CD14-positive monocyte (primary cell): ENCODE results near the gene SLC24A3. TPM values are rescaled to one million over a fixed set of nuclear protein-coding genes. Genes with fewer than 3 reads are reported as not detected.

Source experiments
- DNase-seq, 3 donors: peaks; one replicate each; pipeline ENCODE4 v3.0.0-alpha.2; 2011 to 2022
- H2AFZ ChIP-seq: 2 replicates; pipeline ENCODE4 v1.6.0; 2012; ENCODE audit warnings: mild to moderate bottlenecking, low read depth, low read length, inconsistent platforms; ENCODE audit not compliant: insufficient read depth, poor library complexity, severe bottlenecking
- H3K27ac ChIP-seq, 2 donors: 1 replicate in 1 of 2; 2 replicates in 1 of 2; pipeline ENCODE4 v1.5.1; 2012 to 2013; ENCODE audit warnings: low read length in 2 of 2, control low read depth in 1 of 2, inconsistent platforms in 1 of 2, low read depth in 1 of 2, mild to moderate bottlenecking in 1 of 2
- H3K27me3 ChIP-seq, 2 donors: one replicate each; pipeline versions ENCODE4 v1.6.0 to v1.6.1; 2011 to 2013; ENCODE audit warnings: low read length in 2 of 2; ENCODE audit not compliant: control insufficient read depth in 2 of 2, insufficient read depth in 2 of 2
- H3K36me3 ChIP-seq, 2 donors: replicated peaks in 1 of 2; 1 replicate in 1 of 2; 2 replicates in 1 of 2; pipeline versions ENCODE4 v1.5.1 to v1.6.1; 2012 to 2013; ENCODE audit warnings: low read length in 2 of 2, control low read depth in 1 of 2, inconsistent platforms in 1 of 2, mild to moderate bottlenecking in 1 of 2; ENCODE audit not compliant: insufficient read depth in 2 of 2, control insufficient read depth in 1 of 2
- H3K4me1 ChIP-seq, 2 donors: 1 replicate in 1 of 2; 2 replicates in 1 of 2; pipeline versions ENCODE4 v1.5.1 to v1.6.1; 2012 to 2013; ENCODE audit warnings: low read length in 2 of 2, control low read depth in 1 of 2, inconsistent platforms in 1 of 2, mild to moderate bottlenecking in 1 of 2, moderate library complexity in 1 of 2; ENCODE audit not compliant: insufficient read depth in 2 of 2, control insufficient read depth in 1 of 2
- H3K4me2 ChIP-seq: replicated peaks from 2 replicates; pipeline ENCODE3; 2012; ENCODE audit warnings: low read length, moderate library complexity, mild to moderate bottlenecking; ENCODE audit not compliant: poor library complexity, severe bottlenecking; ENCODE audit errors: extremely low read depth
- H3K4me3 ChIP-seq, 3 experiments: fragments of 200-600 bp in 1 of 3; sonication (generic) in 1 of 3; replicated peaks in 1 of 3; 1 replicate in 2 of 3; 2 replicates in 1 of 3; pipeline ENCODE4 v1.5.1; 2011 to 2013; ENCODE audit warnings: low read length in 3 of 3, mild to moderate bottlenecking in 3 of 3, control low read depth in 2 of 3, low read depth in 2 of 3, inconsistent platforms in 1 of 3, moderate library complexity in 1 of 3
- H3K79me2 ChIP-seq: 2 replicates; pipeline ENCODE4 v1.6.0; 2012; ENCODE audit warnings: mild to moderate bottlenecking, control low read depth, inconsistent platforms, low read length, moderate library complexity; ENCODE audit not compliant: insufficient read depth
- H3K9ac ChIP-seq: 2 replicates; pipeline ENCODE4 v1.6.0; 2017; ENCODE audit warnings: low read length, mild to moderate bottlenecking; ENCODE audit not compliant: insufficient read depth, poor library complexity, severe bottlenecking
- H3K9me3 ChIP-seq, 2 donors: replicated peaks in 1 of 2; 1 replicate in 1 of 2; 2 replicates in 1 of 2; pipeline versions ENCODE4 v1.5.1 to v1.6.1; 2012 to 2013; ENCODE audit warnings: low read length in 2 of 2, control low read depth in 1 of 2; ENCODE audit not compliant: control insufficient read depth in 1 of 2, insufficient read depth in 1 of 2
- H4K20me1 ChIP-seq: 2 replicates; pipeline ENCODE4 v1.6.0; 2012; ENCODE audit warnings: mild to moderate bottlenecking, low read length, control low read depth, moderate library complexity; ENCODE audit not compliant: insufficient read depth
- H3K27ac Mint-ChIP-seq, 7 donors: one replicate each; pipeline ENCODE4 v1.8.0; 2020; ENCODE audit warnings: mild to moderate bottlenecking in 7 of 7, mixed read lengths in 7 of 7, moderate library complexity in 6 of 7, inconsistent platforms in 2 of 7
- H3K27me3 Mint-ChIP-seq, 3 donors: one replicate each; pipeline ENCODE4 v1.8.0; 2021 to 2022; ENCODE audit warnings: low read depth in 3 of 3, mild to moderate bottlenecking in 3 of 3, mixed read lengths in 3 of 3, moderate library complexity in 3 of 3, inconsistent platforms in 1 of 3
- H3K36me3 Mint-ChIP-seq, 2 donors: one replicate each; pipeline ENCODE4 v1.8.0; 2020; ENCODE audit warnings: mixed read lengths in 2 of 2, inconsistent platforms in 1 of 2, mild to moderate bottlenecking in 1 of 2
- H3K4me1 Mint-ChIP-seq: one replicate; pipeline ENCODE4 v1.8.0; 2020; ENCODE audit warnings: mild to moderate bottlenecking, mixed read lengths
- H3K4me3 Mint-ChIP-seq, 2 donors: one replicate each; pipeline ENCODE4 v1.8.0; 2020; ENCODE audit warnings: mild to moderate bottlenecking in 2 of 2, mixed read lengths in 2 of 2, moderate library complexity in 1 of 2
- H3K9me3 Mint-ChIP-seq, 7 donors: one replicate each; pipeline ENCODE4 v1.8.0; 2020 to 2022; ENCODE audit warnings: mixed read lengths in 7 of 7, mild to moderate bottlenecking in 6 of 7, moderate library complexity in 6 of 7, inconsistent platforms in 2 of 7
- WGBS: methylation state at CpG from one replicate; pipeline ENCODE4 v1.1.5; 2013; ENCODE audit warnings: missing lambda C conversion rate; ENCODE audit not compliant: insufficient coverage; 5-methylcytosine and 5-hydroxymethylcytosine counted together
- intact Hi-C, 2 donors: fragments of 100-400 bp; cut with micrococcal nuclease; formaldehyde crosslinking; loops; one replicate each; pipeline versions ENCODE4 v1.15.0 to v1.15.1; 2023
- polyA plus RNA-seq, 3 donors: library from polyadenylated mRNA; depleted of rRNA in 1 of 3; unstranded in 2 of 3; stranded (reverse) in 1 of 3; fragments of 300-500 nt in 2 of 3; fragments of >200 nt in 1 of 3; fragmentation: Illumina TruSeq in 2 of 3; gene quantifications; 1 replicate in 2 of 3; 2 replicates in 1 of 3; pipeline ENCODE4 v1.2.3, GENCODE V29; 2012 to 2021
- TF ChIP-seq, protein P1 (sequence below): fragments of 200-600 bp; IDR thresholded peaks from one replicate; pipeline ENCODE4 v1.8.0; 2022; ENCODE audit warnings: antibody characterized with exemption, mild to moderate bottlenecking

Gene SLC24A3
- polyA plus RNA-seq, 3 donors = 0.04 to 0.08 TPM; not detected in 1

DNA sequence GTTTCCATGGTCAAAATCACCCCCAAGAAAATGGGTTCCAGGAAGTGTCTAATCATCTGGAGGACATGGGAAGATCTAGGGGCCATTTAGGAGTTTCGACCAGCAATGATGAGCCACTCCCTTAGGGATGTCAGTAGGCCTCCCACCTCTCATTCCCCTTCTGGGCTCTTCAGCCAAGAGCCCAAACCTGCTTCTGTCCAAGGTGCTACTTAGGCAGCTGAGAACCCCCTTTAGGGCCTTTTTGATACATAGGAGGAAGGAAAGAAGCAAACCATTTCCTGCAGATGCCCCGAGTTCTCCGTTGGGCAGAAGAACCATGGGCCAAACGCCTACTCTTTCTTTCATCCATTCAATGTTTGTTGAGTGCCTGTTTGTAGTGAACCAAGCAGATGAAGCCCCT is 404.2 kb downstream of the SLC24A3 start:
- H3K4me3 ChIP-seq = no peak overlapping the region
- TF ChIP-seq, protein P1, sequence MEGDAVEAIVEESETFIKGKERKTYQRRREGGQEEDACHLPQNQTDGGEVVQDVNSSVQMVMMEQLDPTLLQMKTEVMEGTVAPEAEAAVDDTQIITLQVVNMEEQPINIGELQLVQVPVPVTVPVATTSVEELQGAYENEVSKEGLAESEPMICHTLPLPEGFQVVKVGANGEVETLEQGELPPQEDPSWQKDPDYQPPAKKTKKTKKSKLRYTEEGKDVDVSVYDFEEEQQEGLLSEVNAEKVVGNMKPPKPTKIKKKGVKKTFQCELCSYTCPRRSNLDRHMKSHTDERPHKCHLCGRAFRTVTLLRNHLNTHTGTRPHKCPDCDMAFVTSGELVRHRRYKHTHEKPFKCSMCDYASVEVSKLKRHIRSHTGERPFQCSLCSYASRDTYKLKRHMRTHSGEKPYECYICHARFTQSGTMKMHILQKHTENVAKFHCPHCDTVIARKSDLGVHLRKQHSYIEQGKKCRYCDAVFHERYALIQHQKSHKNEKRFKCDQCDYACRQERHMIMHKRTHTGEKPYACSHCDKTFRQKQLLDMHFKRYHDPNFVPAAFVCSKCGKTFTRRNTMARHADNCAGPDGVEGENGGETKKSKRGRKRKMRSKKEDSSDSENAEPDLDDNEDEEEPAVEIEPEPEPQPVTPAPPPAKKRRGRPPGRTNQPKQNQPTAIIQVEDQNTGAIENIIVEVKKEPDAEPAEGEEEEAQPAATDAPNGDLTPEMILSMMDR = no peak
- no peaks in the 10 kb centered on the region for H3K27me3 ChIP-seq
- H3K4me1 ChIP-seq = peaks cover 0 to 5% of the 10 kb centered on the region in 2 donors
- no peaks in the 10 kb centered on the region for H3K36me3 ChIP-seq
- no peak overlapping the region for H3K4me2 ChIP-seq
- H3K27ac Mint-ChIP-seq = no peak overlapping the region
- H4K20me1 ChIP-seq = no peaks in the 10 kb centered on the region
- H3K4me3 Mint-ChIP-seq = no peak overlapping the region
- no peaks in the 10 kb centered on the region for H3K9me3 ChIP-seq
- peaks cover 8% of the 10 kb centered on the region for H3K4me1 Mint-ChIP-seq
- DNase-seq = no peak
- peaks cover 7 to 12% (median 8%) of the 10 kb centered on the region in 3 donors for H3K27me3 Mint-ChIP-seq
- no peak overlapping the region for H3K9ac ChIP-seq
- H3K27ac ChIP-seq = no peak overlapping the region
- peaks cover 0 to 4% (median 3%) of the 10 kb centered on the region in 7 donors for H3K9me3 Mint-ChIP-seq
- H2AFZ ChIP-seq = no peak overlapping the region
- no peaks in the 10 kb centered on the region for H3K79me2 ChIP-seq
- WGBS = 100% methylated on average over 1 of the region's 4 CpGs
- intact Hi-C loops = no loop called here
- H3K36me3 Mint-ChIP-seq = no peaks in the 10 kb centered on the region

DNA sequence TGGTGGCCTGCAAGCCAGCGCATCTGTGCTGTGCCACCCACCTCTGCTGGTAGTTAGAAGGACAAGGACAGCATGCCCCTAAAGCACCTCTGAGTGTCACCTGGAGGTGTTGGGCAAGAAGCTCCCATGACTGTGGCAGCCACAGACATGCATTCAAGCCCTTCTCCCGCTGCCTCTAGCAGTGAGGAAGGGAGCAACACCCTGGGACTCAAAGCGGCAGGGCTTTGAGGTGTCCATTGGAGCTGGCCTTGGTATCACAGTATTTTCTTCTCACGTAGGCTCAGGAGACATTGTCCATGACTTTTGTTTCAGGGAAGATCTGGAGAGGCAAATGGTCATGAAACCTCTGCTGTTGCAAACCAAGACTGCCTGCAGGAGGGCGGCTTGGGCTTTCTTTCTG is 404.8 kb downstream of the SLC24A3 start:
- Mint-ChIP-seq H3K36me3 (no peaks in the 10 kb centered on the region), H3K4me3 (no peak overlapping the region), H3K27ac (no peak overlapping the region), H3K4me1 (peaks cover 8% of the 10 kb centered on the region), H3K27me3 (peaks cover 4 to 9% (median 8%) of the 10 kb centered on the region in 3 donors), H3K9me3 (peaks cover 0 to 3% (median 1%) of the 10 kb centered on the region in 7 donors)
- Histone ChIP-seq H3K79me2 (no peaks in the 10 kb centered on the region), H2AFZ (no peak overlapping the region), H3K27me3 (no peaks in the 10 kb centered on the region), H3K36me3 (no peaks in the 10 kb centered on the region), H3K9me3 (no peaks in the 10 kb centered on the region), H4K20me1 (no peaks in the 10 kb centered on the region), H3K4me3 (no peak overlapping the region), H3K9ac (no peak overlapping the region), H3K27ac (no peak overlapping the region), H3K4me1 (peaks cover 0 to 5% of the 10 kb centered on the region in 2 donors), H3K4me2 (no peak overlapping the region)
- 97% methylated on average over 4 of the region's 5 CpGs for WGBS
- DNase-seq = no peak
- intact Hi-C loops = no loop called here
- TF ChIP-seq, protein P1 = no peak
